Osteoblast (primary cell): Measurements from ENCODE around the gene CALN1. TPM values are rescaled to one million over a fixed set of nuclear protein-coding genes. Genes with fewer than 3 reads are reported as not detected.

Source experiments
- DNase-seq: peaks from one replicate; pipeline ENCODE4 v3.0.0; 2011; ENCODE audit warnings: low spot score, mixed read lengths; ENCODE audit not compliant: insufficient read length; ENCODE audit errors: missing footprints
- H2AFZ ChIP-seq: 2 replicates; pipeline ENCODE4 v1.6.0; 2011; ENCODE audit warnings: mild to moderate bottlenecking, low read length
- H3K27ac ChIP-seq: 2 replicates; pipeline ENCODE4 v1.5.1; 2011; ENCODE audit warnings: mild to moderate bottlenecking, low read depth, low read length, moderate library complexity
- H3K27me3 ChIP-seq: 2 replicates; pipeline ENCODE4 v1.6.0; 2012; ENCODE audit warnings: mild to moderate bottlenecking, control low read depth, inconsistent platforms, low read length, moderate library complexity; ENCODE audit not compliant: insufficient read depth
- H3K36me3 ChIP-seq: 2 replicates; pipeline ENCODE4 v1.5.1; 2011; ENCODE audit warnings: mild to moderate bottlenecking, low read length, control low read depth, moderate library complexity; ENCODE audit not compliant: insufficient read depth
- H3K4me1 ChIP-seq: 2 replicates; pipeline ENCODE4 v1.5.1; 2011; ENCODE audit warnings: mild to moderate bottlenecking, low read length, control low read depth, moderate library complexity; ENCODE audit not compliant: insufficient read depth
- H3K4me2 ChIP-seq: 2 replicates; pipeline ENCODE4 v1.6.0; 2011; ENCODE audit warnings: mild to moderate bottlenecking, low read length; ENCODE audit not compliant: insufficient read depth
- H3K4me3 ChIP-seq: fragments of 200-600 bp; sonication (generic); 3 replicates; pipeline ENCODE4 v1.5.1; 2012; ENCODE audit warnings: mild to moderate bottlenecking, low read length, inconsistent platforms; ENCODE audit not compliant: insufficient read depth
- H3K79me2 ChIP-seq: 2 replicates; pipeline ENCODE4 v1.6.0; 2012; ENCODE audit warnings: mild to moderate bottlenecking, low read length, control low read depth, inconsistent platforms; ENCODE audit not compliant: insufficient read depth
- H3K9me3 ChIP-seq: 2 replicates; pipeline ENCODE4 v1.5.1; 2011; ENCODE audit warnings: low read depth, low read length, control low read depth
- H4K20me1 ChIP-seq: 2 replicates; pipeline ENCODE4 v1.6.0; 2012; ENCODE audit warnings: mild to moderate bottlenecking, low read length, control low read depth; ENCODE audit not compliant: insufficient read depth
- CTCF ChIP-seq: IDR thresholded peaks from 2 replicates; pipeline ENCODE4 v1.5.1; 2011; ENCODE audit warnings: mild to moderate bottlenecking, low read depth, low read length, moderate library complexity; ENCODE audit errors: extremely low read depth
- total RNA-seq: library from RNA; depleted of rRNA; stranded (reverse); fragments of >200 nt; gene quantifications from 2 replicates; pipeline ENCODE4 v1.2.3, GENCODE V29; 2012

The CALN1 gene
- total RNA-seq, 1 donor = not detected

GRCh38 chr7:71800321-71800720, 611.8 kb downstream of the CALN1 start:
- Histone ChIP-seq H3K4me1 (no peaks in the 10 kb centered on the region), H3K4me3 (no peak overlapping the region), H3K27me3 (no peaks in the 10 kb centered on the region), H3K4me2 (no peak overlapping the region), H3K9me3 (no peaks in the 10 kb centered on the region), H3K27ac (no peak overlapping the region), H2AFZ (no peak overlapping the region), H3K36me3 (no peaks in the 10 kb centered on the region), H3K79me2 (no peaks in the 10 kb centered on the region), H4K20me1 (no peaks in the 10 kb centered on the region)
- no peak for DNase-seq
- no peak for TF ChIP-seq CTCF

GRCh38 chr7:71795410-71795809, 616.7 kb downstream of the CALN1 start:
- no peak overlapping the region for H3K27ac ChIP-seq

GRCh38 chr7:71793251-71793650, 618.9 kb downstream of the CALN1 start:
- Histone ChIP-seq H3K27me3 (no peaks in the 10 kb centered on the region), H3K27ac (no peak overlapping the region), H3K4me3 (no peak overlapping the region), H2AFZ (no peak overlapping the region), H3K9me3 (no peaks in the 10 kb centered on the region), H3K4me1 (no peaks in the 10 kb centered on the region), H3K79me2 (no peaks in the 10 kb centered on the region), H3K36me3 (no peaks in the 10 kb centered on the region), H4K20me1 (no peaks in the 10 kb centered on the region), H3K4me2 (no peak overlapping the region)
- no peak for DNase-seq
- TF ChIP-seq CTCF = no peak

More at GRCh38 chr7:71795410-71795809, 616.7 kb downstream of the CALN1 start:
- Histone ChIP-seq H3K4me1 (no peaks in the 10 kb centered on the region), H3K4me3 (no peak overlapping the region), H4K20me1 (no peaks in the 10 kb centered on the region), H3K27me3 (no peaks in the 10 kb centered on the region), H3K79me2 (no peaks in the 10 kb centered on the region), H3K4me2 (no peak overlapping the region), H3K36me3 (no peaks in the 10 kb centered on the region), H3K9me3 (no peaks in the 10 kb centered on the region), H2AFZ (no peak overlapping the region)
- no peak for DNase-seq
- no peak for TF ChIP-seq CTCF

GRCh38 chr7:71787513-71787912, 624.6 kb downstream of the CALN1 start:
- no peak overlapping the region for H3K4me3 ChIP-seq
- no peak overlapping the region for H2AFZ ChIP-seq
- no peak for TF ChIP-seq CTCF
- no peaks in the 10 kb centered on the region for H3K79me2 ChIP-seq
- no peaks in the 10 kb centered on the region for H3K4me1 ChIP-seq
- H3K27ac ChIP-seq = no peak overlapping the region
- peaks cover 8% of the 10 kb centered on the region for H3K9me3 ChIP-seq
- no peaks in the 10 kb centered on the region for H3K27me3 ChIP-seq
- H3K36me3 ChIP-seq = no peaks in the 10 kb centered on the region
- H4K20me1 ChIP-seq = no peaks in the 10 kb centered on the region
- no peak for DNase-seq
- H3K4me2 ChIP-seq = no peak overlapping the region
